Peyer's patch (tissue), 4 donors: ENCODE results near the gene ROR1.

Experiments used
- POLR2A ChIP-seq, 2 donors: fragments of 450-650 bp; IDR thresholded peaks; one replicate each; pipeline ENCODE4 v1.5.1; 2017; ENCODE audit warnings: antibody characterized with exemption in 2 of 2, mild to moderate bottlenecking in 2 of 2, moderate library complexity in 2 of 2
- TF ChIP-seq, protein P1 (sequence below), 6 experiments: fragments of 450-650 bp in 4 of 6; fragments of 200-600 bp in 2 of 6; sonication (generic) in 1 of 6; IDR thresholded peaks; one replicate each; pipeline ENCODE4 v1.5.1; 2017 to 2019; ENCODE audit warnings: antibody characterized with exemption in 6 of 6, mild to moderate bottlenecking in 3 of 6, moderate library complexity in 1 of 6

DNA sequence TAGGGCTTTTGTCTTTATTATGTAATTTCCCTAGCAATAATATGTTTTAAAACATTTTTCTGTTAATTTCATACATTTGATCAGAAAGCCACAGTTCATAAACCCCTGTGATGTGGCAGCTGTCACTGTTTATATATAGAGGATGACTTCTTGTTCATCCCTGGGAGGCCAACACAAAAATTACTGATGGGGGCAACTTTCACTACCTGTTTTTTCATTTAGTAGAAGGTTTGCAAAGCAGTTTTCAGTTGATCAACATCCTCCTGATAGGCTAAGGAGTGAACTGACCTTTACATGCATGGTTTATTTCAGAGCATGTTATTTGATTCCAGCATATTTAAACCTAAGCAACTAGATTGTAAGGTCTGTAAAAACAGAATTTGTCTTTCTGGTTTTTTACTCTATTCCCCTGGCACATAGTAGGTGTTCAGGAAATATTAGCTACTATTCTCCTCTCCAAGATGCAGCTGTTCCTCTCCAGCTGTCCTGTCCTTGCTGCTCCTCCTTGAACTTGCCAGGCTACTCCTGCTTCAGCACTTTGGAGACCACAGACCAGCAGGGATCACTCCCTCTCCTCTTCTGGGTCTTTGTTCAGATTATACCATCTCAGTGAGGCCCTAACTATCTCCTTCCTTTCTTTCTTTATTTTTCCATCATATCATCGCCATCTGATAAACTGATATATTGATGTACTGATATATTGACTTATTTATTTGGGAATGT is 54.7 kb downstream of the ROR1 start:
- TF ChIP-seq, protein P1, sequence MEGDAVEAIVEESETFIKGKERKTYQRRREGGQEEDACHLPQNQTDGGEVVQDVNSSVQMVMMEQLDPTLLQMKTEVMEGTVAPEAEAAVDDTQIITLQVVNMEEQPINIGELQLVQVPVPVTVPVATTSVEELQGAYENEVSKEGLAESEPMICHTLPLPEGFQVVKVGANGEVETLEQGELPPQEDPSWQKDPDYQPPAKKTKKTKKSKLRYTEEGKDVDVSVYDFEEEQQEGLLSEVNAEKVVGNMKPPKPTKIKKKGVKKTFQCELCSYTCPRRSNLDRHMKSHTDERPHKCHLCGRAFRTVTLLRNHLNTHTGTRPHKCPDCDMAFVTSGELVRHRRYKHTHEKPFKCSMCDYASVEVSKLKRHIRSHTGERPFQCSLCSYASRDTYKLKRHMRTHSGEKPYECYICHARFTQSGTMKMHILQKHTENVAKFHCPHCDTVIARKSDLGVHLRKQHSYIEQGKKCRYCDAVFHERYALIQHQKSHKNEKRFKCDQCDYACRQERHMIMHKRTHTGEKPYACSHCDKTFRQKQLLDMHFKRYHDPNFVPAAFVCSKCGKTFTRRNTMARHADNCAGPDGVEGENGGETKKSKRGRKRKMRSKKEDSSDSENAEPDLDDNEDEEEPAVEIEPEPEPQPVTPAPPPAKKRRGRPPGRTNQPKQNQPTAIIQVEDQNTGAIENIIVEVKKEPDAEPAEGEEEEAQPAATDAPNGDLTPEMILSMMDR (IDR thresholded peaks at IDR 0.05) = no peak
- TF ChIP-seq POLR2A (IDR thresholded peaks at IDR 0.05) = no peak
